Activated effector memory CD4-positive, alpha-beta T cell treated with Interleukin-2 at 50 U/mL for 16 hours (primary cell): Measurements from ENCODE around the gene RDH5.

ENCODE experiments used
- DNase-seq: peaks from one replicate; pipeline ENCODE4 v3.0.0-alpha.2; 2020

Gene RDH5

GRCh38 chr12:55729819-55730818 is 9.9 kb downstream of the RDH5 start:
- no peak for DNase-seq

GRCh38 chr12:55732288-55732687 is 12.1 kb downstream of the RDH5 start:
- no peak for DNase-seq

DNA sequence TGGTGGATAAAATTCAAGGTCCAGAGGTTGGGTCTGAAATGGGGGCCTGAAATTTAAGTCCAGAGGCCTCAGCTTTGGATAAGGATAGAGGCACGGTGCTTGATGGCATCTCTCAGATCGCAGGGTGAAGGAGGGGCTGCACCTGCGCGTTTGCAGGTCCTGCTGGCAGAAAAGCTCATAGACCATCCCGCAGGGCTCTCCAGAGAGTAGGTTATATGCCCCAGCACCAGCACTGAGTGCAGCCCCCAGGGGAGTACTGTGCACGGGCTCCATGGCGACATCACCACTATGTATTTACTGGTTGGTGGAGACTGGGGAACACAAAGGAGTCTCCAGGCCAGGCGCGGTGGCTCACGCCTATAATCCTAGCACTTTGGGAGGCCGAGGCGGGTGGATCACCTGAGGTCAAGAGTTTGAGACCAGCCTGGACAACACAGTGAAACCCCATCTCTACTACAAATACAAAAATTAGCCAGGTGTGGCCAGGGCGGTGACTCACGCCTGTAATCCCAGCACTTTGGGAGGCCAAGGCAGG is 12.9 kb downstream of the RDH5 start:
- DNase-seq: no peak

GRCh38 chr12:55733858-55734257 is 13.7 kb downstream of the RDH5 start:
- DNase-seq: no peak

DNA sequence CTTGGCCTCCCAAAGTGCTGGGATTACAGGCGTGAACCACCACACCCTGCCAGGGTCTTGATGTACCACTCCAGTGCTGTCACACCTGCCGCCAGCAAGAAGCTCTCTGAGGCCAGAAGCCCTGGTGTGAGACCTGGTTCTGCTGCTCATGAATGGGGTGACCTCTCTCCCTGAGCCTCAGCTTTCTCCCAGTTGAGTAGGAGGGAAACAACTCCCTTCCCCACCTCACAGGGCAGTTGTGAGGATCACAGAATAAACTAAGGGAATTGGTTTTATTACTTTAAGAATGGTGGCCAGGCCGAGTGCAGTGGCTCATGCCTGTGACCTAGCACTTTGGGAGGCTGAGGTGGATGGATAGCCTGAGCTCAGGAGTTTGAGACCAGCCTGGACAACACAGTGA is 14.4 kb downstream of the RDH5 start:
- no peak for DNase-seq

DNA sequence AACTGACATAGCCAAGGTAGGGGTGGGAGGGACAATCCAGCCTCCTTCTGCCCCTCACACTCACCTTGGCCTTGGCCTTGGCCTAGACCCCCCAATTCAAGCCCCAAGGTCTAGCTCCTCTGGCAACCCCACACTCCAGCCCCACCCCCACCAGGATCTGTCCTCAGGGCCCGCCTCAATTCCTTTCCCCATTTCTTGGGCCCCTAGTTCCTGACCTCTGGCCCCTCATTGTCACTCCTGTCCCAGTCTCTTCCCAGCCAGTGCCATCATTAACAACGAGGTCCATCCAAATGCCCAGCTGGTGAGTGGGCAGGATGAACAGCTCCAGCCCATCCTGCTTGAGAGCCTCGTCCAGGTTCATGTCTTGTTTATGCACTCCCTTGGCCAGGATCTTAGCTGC is 15.9 kb downstream of the RDH5 start:
- DNase-seq: no peak

- DNase-seq: peak; percentile 30
These were observed 16.8 kb downstream of the RDH5 start for GRCh38 chr12:55736780-55737580.

GRCh38 chr12:55737581-55738122 is 17.5 kb downstream of the RDH5 start:
- no peak for DNase-seq

DNA sequence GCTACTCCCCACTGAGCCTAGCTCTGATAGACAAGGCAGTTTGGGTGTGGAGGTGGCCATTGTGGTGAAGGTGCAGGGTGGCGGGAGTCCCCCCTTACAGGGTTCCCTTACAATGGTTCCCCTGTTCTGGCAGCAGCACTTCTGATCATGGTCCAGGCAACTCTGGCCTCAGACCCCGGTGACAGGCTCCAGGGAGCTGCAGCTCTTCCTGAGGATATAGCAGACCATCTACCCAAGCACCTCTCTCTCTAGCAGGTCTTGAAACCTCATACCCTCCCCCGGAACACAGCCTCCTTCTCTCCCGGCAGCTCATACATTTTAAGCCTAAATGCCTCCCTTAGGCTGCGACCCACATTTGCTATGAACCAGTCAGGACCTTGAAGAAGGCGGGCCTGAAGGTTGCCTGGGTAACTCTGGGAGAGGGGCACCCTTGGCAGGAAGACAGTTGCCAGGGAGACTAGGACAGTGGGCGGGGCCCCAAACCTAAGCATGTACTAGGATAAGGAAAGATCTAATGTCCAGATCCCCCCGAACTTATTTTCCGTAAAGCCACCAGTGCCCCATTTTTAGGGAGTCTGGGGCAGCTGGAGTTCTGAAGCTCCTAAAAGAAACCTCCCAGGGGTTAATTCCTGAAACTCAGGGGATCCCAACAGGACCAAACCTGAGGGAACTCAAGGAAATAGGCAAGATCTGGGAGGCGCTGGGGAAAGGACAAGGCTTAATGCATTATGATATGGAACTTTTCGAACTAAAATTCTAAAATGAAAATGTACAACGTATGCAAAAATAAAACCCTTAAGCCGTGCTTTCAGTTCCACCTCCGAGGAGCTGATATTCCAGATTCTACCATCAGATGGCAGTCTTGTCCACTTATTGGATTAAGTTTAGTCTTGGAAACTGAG is 18.2 kb downstream of the RDH5 start:
- peak; percentile 60 for DNase-seq

DNA sequence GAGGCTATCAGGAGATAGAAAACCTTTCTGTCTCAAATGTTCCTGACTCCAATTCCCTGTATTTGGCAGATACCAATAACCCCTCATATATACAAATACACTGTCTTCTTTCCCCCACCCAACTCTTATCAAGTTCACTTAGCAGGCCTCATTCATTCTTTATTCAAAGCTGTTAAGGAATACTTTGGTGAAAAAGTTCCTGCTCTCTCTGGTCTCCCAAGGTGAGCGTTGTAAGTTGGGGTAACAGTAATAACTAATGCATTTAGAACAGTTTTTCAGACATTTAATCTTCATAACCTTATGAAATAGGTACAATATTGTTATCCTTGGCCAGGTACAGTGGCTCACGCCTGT is 18.8 kb downstream of the RDH5 start:
- no peak for DNase-seq

- no peak for DNase-seq
These were observed 21.9 kb downstream of the RDH5 start for GRCh38 chr12:55741931-55742680.

DNA sequence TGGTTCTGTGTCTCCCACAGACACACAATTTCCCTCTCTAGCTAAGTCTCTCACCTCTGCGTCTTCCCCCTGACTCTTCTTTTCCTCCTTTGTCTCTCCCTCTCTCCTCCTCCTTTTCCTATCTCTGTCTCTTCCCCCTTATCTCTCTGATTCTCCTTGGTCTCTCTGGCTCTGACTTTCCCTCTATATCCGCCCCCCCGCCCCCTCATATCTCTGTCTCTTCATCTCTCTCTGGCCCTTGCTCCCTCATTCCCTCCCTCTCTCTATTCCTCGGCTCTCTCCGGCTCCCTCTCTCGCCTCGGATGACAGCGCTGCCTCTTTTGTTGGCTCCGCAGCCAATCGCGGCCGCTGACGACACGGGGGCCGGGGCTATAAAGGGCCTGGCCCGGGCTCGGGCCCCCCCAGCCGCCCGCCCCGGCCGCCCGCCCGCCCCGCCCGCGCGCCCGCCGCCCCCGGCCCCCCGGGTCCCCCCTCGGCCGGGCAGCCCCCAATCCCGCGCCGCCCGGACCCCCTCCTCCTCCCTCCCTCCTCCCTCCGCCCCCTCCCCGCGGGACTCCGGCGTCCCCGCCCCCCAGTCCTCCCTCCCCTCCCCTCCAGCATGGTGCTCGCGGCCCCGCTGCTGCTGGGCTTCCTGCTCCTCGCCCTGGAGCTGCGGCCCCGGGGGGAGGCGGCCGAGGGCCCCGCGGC is 22.7 kb downstream of the RDH5 start, which contains the start of gene GDF11:
TSS of gene GDF11 (plus strand) at position 404 of the 687 bp plus-strand sequence. CDS start at position 599, 195 bp downstream.
- peak; percentile 61 for DNase-seq

GRCh38 chr12:55743406-55744339 is 23.5 kb downstream of the RDH5 start:
- peak; percentile 43 for DNase-seq

GRCh38 chr12:55744340-55745030 is 24.3 kb downstream of the RDH5 start:
- no peak for DNase-seq

- no peak for DNase-seq
These were observed 25.4 kb downstream of the RDH5 start for GRCh38 chr12:55745361-55746173.

- no peak for DNase-seq
These were observed 26.1 kb downstream of the RDH5 start for GRCh38 chr12:55746174-55746912.

GRCh38 chr12:55746913-55747231 is 26.7 kb downstream of the RDH5 start:
- DNase-seq: no peak
